ENCODE data around the gene NUBP2. TPM values are rescaled to one million over a fixed set of nuclear protein-coding genes. Genes with fewer than 3 reads are reported as not detected.

The NUBP2 gene
- total RNA-seq, 6 donors from 2014 or later = 53.2 to 85.6 (median 60.5) TPM

GRCh38 chr16:1749152-1750117 lies 33.3 kb upstream of the NUBP2 start:
- TF ChIP-seq POLR2AphosphoS5 (IDR thresholded peaks at IDR 0.05) (no peak), POLR2A (IDR thresholded peaks at IDR 0.05) (no peak), EP300 (IDR thresholded peaks at IDR 0.05) (no peak)
- no peak overlapping the region for H3K27ac ChIP-seq
- H3K4me3 ChIP-seq = no peak overlapping the region
- 96 to 97% methylated on average over 17 to 22 of the region's 29 CpGs for WGBS, 2 donors
- peak in 1 of 2 donors; percentile 13 for ATAC-seq (ENCODE audit: low FRiP score in 2 of 2)
- no peaks in the 10 kb centered on the region for H3K27me3 ChIP-seq
- H3K9me3 ChIP-seq = no peaks in the 10 kb centered on the region
- H3K4me1 ChIP-seq = no peaks in the 10 kb centered on the region
- peak in 1 of 2 donors; percentile 52 for DNase-seq
- peaks cover 16 to 100% (median 75%) of the 10 kb centered on the region in 4 donors for H3K36me3 ChIP-seq

- ATAC-seq (ENCODE audit: low FRiP score in 2 of 2) (no peak), DNase-seq (peak in 1 of 2 donors; percentile 52)
- no peak overlapping the region for H3K4me3 ChIP-seq
- peaks cover 21 to 84% (median 62%) of the 10 kb centered on the region in 4 donors for H3K36me3 ChIP-seq
- WGBS, 2 donors = 95 to 99% methylated on average over 14 of the region's 16 CpGs
- H3K27ac ChIP-seq = no peak overlapping the region
- no peaks in the 10 kb centered on the region for H3K4me1 ChIP-seq
- TF ChIP-seq CTCF (IDR thresholded peaks at IDR 0.05) (no peak), POLR2AphosphoS5 (IDR thresholded peaks at IDR 0.05) (no peak), POLR2A (IDR thresholded peaks at IDR 0.05) (no peak), EP300 (IDR thresholded peaks at IDR 0.05) (no peak)
- no peaks in the 10 kb centered on the region for H3K27me3 ChIP-seq
- H3K9me3 ChIP-seq = no peaks in the 10 kb centered on the region
Measured at GRCh38 chr16:1751946-1752345, 30.8 kb upstream of the NUBP2 start.

- Histone ChIP-seq H3K27me3 (no peaks in the 10 kb centered on the region), H3K9me3 (no peaks in the 10 kb centered on the region), H3K4me3 (no peak overlapping the region), H3K36me3 (peaks cover 21 to 83% (median 58%) of the 10 kb centered on the region in 4 donors), H3K27ac (no peak overlapping the region), H3K4me1 (no peaks in the 10 kb centered on the region)
- ATAC-seq (ENCODE audit: low FRiP score in 2 of 2) = no peak
- TF ChIP-seq POLR2A (IDR thresholded peaks at IDR 0.05) (no peak), POLR2AphosphoS5 (IDR thresholded peaks at IDR 0.05) (no peak), CTCF (IDR thresholded peaks at IDR 0.05) (no peak), EP300 (IDR thresholded peaks at IDR 0.05) (no peak)
- 94 to 95% methylated on average over 14 of the region's 14 CpGs for WGBS, 2 donors
- no peak for DNase-seq
Measured at GRCh38 chr16:1752853-1753252, 29.9 kb upstream of the NUBP2 start.

- peaks cover 13 to 77% (median 51%) of the 10 kb centered on the region in 4 donors for H3K36me3 ChIP-seq
- WGBS, 2 donors = 88 to 97% methylated on average over 12 of the region's 12 CpGs
- H3K4me3 ChIP-seq = no peak overlapping the region
- no peaks in the 10 kb centered on the region for H3K9me3 ChIP-seq
- H3K27me3 ChIP-seq = no peaks in the 10 kb centered on the region
- DNase-seq (no peak), ATAC-seq (ENCODE audit: low FRiP score in 2 of 2) (no peak)
- H3K27ac ChIP-seq = no peak overlapping the region
- no peak for TF ChIP-seq CTCF (IDR thresholded peaks at IDR 0.05)
- H3K4me1 ChIP-seq = no peaks in the 10 kb centered on the region
Measured at GRCh38 chr16:1754204-1754603, 28.6 kb upstream of the NUBP2 start.

GRCh38 chr16:1757714-1758461 lies 24.9 kb upstream of the NUBP2 start:
- no peak for ATAC-seq (ENCODE audit: low FRiP score in 2 of 2)
- peak in 1 of 2 donors; percentile 70 for DNase-seq
- WGBS, 2 donors = 93 to 97% methylated on average over 15 to 34 of the region's 37 CpGs

More at GRCh38 chr16:1757714-1758461, 24.9 kb upstream of the NUBP2 start:
- Histone ChIP-seq H3K4me3 (no peak overlapping the region), H3K27ac (no peak overlapping the region), H3K9me3 (no peaks in the 10 kb centered on the region), H3K27me3 (no peaks in the 10 kb centered on the region), H3K36me3 (peaks cover 11 to 73% (median 53%) of the 10 kb centered on the region in 4 donors), H3K4me1 (no peaks in the 10 kb centered on the region)
- no peak for TF ChIP-seq POLR2AphosphoS5 (IDR thresholded peaks at IDR 0.05)
- TF ChIP-seq CTCF (IDR thresholded peaks at IDR 0.05) = no peak
- no peak for TF ChIP-seq EP300 (IDR thresholded peaks at IDR 0.05)
- no peak for TF ChIP-seq POLR2A (IDR thresholded peaks at IDR 0.05)
